ENCODE data around the gene MAN1C1.

MAN1C1 gene

DNA sequence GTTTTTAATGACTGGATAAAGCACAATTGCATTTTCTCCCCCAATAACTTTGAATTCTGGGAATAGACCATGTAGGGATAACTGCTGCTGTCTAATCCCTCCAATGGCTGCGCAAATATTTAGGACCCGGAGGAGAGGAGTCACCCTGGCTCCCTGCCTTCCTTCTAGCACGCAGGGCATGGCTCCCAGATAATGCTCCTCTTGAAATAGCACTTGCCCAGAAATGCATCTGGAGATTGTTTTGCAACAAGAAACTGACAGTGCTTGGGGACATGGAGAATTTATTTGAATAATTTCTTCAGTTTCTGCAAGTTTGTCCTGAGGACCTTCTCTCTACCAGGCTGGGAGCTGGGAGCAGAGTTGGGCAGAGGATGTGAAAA lies 83.5 kb downstream of the MAN1C1 start:
- no peak for DNase-seq

DNA sequence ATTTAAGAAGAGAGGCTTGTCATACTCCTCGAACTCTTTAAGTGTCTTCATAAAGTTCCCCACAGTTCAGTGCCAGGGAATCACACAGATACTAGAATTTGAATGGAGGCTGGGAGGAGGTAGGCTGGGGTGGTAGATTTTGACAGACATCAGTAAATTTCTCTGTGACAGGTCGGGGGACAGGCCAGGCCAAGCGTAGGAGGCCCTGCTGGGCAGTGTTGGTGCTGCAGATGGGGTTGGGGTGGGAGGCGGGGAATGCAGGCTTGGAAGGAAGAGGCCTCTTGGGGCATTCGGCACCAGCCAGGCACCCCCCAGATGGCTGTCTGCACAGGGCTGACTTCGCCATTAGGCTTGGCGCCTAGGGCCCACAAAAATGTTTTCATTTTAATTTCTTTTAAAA lies 84.0 kb downstream of the MAN1C1 start:
- DNase-seq, result no peak

DNA sequence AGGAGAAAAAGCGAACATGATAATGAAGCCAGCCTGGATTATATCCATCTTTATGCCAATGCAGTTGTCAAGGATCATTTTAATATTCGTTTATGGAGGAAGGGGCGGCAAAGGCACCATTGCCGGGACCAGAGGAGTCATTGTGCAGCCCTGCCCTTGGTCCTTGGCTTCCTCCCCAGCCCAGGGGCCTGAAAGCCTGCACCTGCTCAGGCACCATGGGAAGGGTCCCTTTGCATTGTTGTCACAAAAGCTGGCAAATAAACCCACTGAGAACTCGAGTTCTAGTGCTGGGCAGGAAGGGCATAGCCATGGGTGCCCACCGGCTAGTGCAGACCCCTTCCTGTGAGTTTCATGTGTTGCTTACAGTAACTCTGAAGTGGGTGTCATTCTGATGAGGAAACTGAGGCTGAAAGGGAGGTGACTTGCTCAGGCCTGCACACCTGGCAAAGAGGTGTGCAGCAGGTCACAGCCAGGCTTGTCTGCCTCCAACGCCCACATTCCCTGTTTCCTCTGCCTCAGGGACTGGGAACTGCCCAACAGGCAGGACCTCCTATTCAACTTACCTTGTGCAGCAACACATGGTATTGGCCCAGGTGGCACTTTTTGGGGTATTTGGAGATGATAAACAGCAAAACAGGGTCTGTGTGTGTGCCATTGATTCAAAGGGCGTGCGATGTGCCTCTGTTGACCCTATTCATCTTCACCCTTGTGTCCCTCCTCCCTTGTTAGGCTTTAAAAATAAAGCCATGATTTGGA lies 84.6 kb downstream of the MAN1C1 start:
- no peak for DNase-seq

GRCh38 chr1:25702101-25702775 lies 85.6 kb downstream of the MAN1C1 start:
- no peak for DNase-seq

DNA sequence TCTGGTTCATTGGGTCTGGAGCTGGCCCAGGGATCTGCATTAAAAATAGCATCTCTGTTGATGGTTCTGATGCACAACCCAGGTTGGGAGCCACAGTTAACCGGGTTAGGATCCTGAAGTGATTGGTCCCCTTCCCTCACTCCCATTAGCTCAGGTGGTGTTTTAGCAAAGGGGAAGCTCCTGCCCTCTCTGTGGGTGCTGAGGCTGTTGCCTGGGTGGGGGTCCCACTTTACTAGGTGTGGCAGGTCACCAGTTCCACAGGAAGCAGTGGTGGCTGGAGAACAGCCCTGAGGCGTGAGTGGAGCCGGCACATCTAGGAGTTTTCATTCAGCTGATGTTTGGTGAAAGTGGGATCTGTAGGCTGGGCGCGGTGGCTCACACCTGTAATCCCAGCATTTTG lies 86.5 kb downstream of the MAN1C1 start:
- no peak for DNase-seq

DNA sequence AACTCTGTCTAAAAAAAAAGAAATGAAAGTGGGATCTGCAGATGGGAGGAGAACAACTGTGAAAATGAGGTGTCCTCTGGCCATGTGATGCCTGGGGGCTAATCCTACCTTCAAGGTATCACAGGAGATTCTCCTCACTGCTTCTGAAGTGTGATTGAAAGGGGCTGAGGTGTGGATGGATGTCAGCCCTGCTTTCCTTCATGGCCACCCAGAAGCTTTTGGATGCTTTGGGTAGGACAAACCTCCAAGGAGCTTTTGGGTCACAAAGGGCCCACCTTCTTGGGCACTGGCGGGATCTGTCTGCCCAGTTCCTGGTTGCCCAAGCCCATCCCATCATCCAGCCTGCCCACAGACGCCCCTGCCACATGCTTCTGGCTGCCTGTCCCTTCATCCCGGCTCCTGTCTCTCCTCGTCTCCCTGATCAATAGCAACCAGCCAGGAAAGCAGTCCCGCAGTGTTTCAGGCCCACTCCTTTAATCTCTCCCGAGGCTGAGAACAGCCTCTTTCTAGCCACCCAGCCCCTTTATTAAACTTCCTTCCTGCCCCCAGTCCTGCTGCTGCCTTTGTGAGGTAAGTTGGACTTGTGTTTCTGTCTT lies 87.2 kb downstream of the MAN1C1 start:
- no peak for DNase-seq

DNA sequence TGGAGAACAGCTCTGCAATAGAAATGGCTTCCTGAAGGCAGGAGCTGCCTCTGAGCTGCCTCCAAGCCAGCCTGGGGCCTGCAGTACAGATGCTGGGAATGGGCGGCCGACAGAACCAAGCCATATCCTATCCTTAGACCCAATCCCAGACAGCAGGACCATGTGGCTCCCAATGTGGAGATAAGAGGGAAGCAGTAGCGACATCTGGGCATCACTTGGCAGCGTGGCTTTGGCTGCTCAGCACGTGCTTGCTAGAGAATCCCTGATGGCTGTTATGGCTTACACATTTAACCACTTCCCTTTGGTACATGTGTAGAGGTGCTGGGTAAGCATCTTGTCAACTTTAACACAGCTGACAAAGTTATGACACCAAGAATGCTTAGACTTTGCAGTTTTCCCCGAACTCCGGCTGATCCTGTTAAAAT lies 87.7 kb downstream of the MAN1C1 start:
- no peak for DNase-seq

DNA sequence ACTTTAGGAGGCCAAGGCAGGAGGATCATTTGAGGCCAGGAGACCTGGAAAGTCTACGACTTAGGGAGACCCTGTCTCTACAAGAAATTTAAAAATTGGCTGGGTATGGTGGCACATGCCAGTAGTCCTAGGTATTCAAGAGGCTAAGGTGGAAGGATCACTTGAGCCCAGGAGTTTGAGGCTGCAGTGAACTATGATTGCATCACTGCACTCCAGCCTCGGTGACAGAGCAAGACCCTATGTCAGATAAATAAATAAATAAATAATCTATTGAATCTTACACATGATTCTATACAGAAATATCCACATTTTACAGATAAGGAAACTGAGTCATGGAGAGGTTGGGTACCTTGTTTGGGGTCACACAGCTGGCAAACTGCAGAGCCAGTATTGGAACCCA lies 89.1 kb downstream of the MAN1C1 start:
- no peak for DNase-seq

- DNase-seq, result no peak
Measured at GRCh38 chr1:25706146-25707089, 89.8 kb downstream of the MAN1C1 start.

- DNase-seq, result no peak
Measured at GRCh38 chr1:25707280-25708016, 90.9 kb downstream of the MAN1C1 start.

GRCh38 chr1:25710583-25711347 lies 94.2 kb downstream of the MAN1C1 start:
- no peak for DNase-seq

GRCh38 chr1:25711555-25712298 lies 95.1 kb downstream of the MAN1C1 start:
- no peak for DNase-seq

DNA sequence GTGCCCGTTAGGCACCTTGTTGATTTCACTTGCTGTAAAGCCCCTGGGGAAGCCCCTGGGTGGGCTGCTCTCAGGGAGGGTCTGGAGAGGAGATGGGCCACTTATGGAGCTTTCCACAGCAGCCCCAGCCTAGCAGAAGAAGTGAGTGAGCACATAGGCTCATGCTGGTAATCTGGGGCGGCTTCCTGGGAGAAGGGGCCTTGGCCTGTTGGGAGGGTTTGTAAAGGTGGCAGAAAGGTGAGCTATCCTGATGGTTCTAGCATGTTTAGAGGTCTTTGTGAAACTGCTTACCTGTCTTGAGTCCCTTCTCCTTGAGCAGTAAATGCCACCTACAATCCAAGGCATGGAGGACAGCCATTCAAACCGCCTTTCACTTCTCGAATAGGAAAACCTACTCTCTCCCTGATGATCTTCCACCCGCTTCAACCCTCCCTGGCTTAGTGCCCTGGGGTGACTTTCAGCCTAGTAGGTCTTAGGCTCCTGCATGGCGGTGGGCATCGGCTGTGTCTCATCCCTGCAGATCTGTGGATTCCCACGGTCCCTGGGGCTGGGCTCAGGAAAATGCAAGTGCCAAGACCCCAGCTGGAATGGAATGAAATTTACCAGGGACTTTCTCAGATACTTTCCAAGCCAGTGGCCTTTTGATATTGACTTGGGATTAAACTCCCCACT lies 95.8 kb downstream of the MAN1C1 start:
- DNase-seq, result no peak

GRCh38 chr1:25713961-25714360 lies 97.4 kb downstream of the MAN1C1 start:
- no peak for DNase-seq

- no peak for DNase-seq
Measured at GRCh38 chr1:25714372-25714931, 97.9 kb downstream of the MAN1C1 start.

GRCh38 chr1:25715888-25716287 lies 99.3 kb downstream of the MAN1C1 start:
- no peak for DNase-seq

DNA sequence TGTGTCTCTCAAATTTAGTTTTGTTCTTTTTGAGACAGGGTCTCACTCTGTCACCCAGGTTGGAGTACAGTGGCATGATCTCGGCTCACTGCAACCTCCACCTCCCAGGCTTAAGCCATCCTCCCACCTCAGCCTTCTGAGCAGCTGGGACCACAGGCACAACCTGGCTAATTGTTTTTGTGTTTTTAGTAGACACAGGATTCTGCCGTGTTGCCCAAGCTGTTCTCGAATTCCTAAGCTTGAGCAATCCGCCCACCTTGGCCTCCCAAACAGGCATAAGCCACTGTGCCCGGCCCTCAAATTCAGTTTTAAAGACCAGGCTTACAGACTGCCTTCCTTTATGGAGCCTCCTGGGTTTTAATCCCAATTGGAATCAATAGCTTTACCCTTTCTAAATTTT lies 99.7 kb downstream of the MAN1C1 start:
- DNase-seq, result no peak

- DNase-seq, result no peak
Measured at GRCh38 chr1:25718732-25719131, 102.1 kb downstream of the MAN1C1 start.

- DNase-seq, result no peak
Measured at GRCh38 chr1:25720624-25721023, 104.0 kb downstream of the MAN1C1 start.

All from NCI-H2227 treated with DMSO at 0.1 percent for 48 hours (cell line).